Breast epithelium (tissue), 3 donors: ENCODE data around the gene HNRNPDL.

Experiments used
- POLR2A ChIP-seq: fragments of 450-650 bp; IDR thresholded peaks from one replicate; pipeline ENCODE4 v1.6.1; 2016; ENCODE audit warnings: antibody characterized with exemption, mild to moderate bottlenecking, moderate library complexity
- TF ChIP-seq, protein P1 (sequence below), 3 donors: fragments of 450-650 bp; IDR thresholded peaks; one replicate each; pipeline ENCODE4 v1.5.1; 2016 to 2017; ENCODE audit warnings: antibody characterized with exemption in 3 of 3, mild to moderate bottlenecking in 3 of 3, moderate library complexity in 3 of 3

DNA sequence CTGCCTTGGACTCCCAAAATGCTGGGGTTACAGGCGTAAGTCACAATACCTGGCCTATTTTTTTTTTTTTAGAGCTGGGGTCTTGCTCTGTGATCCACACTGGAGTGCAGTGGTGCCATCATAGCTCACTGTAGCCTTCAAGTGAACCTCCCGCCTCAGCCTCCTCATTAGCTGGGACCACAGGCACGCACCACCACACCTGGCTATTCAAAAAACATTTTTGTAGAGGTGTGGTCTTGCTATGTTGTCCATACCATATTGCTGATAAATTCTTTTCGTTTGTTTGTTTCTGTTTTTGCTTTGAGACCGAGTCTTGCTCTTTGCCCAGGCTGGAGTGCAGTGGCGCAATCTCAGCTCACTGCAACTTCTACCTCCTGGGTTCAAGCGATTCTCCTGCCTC is 21.8 kb upstream of the HNRNPDL start:
- TF ChIP-seq, protein P1, sequence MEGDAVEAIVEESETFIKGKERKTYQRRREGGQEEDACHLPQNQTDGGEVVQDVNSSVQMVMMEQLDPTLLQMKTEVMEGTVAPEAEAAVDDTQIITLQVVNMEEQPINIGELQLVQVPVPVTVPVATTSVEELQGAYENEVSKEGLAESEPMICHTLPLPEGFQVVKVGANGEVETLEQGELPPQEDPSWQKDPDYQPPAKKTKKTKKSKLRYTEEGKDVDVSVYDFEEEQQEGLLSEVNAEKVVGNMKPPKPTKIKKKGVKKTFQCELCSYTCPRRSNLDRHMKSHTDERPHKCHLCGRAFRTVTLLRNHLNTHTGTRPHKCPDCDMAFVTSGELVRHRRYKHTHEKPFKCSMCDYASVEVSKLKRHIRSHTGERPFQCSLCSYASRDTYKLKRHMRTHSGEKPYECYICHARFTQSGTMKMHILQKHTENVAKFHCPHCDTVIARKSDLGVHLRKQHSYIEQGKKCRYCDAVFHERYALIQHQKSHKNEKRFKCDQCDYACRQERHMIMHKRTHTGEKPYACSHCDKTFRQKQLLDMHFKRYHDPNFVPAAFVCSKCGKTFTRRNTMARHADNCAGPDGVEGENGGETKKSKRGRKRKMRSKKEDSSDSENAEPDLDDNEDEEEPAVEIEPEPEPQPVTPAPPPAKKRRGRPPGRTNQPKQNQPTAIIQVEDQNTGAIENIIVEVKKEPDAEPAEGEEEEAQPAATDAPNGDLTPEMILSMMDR (IDR thresholded peaks at IDR 0.05): no peak
- TF ChIP-seq POLR2A: no peak
